H1 (cell line): ENCODE data around the gene FAM241B. TPM values are rescaled to one million over a fixed set of nuclear protein-coding genes. Genes with fewer than 3 reads are reported as not detected.

ENCODE experiments used
- CTCF ChIA-PET: fragments of 300-600 bp; sonication (Branson Sonifier 250); formaldehyde crosslinking; loops from one replicate; lab custom pipeline; 2021; ENCODE audit not compliant: partially characterized antibody; lab: Charles Lee
- POLR2A ChIA-PET: fragments of 300-600 bp; sonication (Branson Sonifier 250); formaldehyde crosslinking; loops from one replicate; lab custom pipeline; 2021; ENCODE audit warnings: inconsistent platforms; ENCODE audit not compliant: partially characterized antibody; lab: Charles Lee
- DNase-seq, 2 experiments: peaks; one replicate each; pipeline versions ENCODE4 v3.0.0 to v3.0.0-alpha.2; 2010 to 2022; ENCODE audit warnings: low spot score in 2 of 2, low read depth in 1 of 2, mixed read lengths in 1 of 2
- FAIRE-seq: peaks from 2 replicates; lab custom pipeline; 2011; peaks lifted over from hg19 to GRCh38; lab: Jason Lieb, UNC
- H2AFZ ChIP-seq: 2 replicates; pipeline ENCODE4 v1.8.1; 2012; ENCODE audit warnings: low read length, inconsistent platforms
- H2AK5ac ChIP-seq: 2 replicates; pipeline ENCODE4 v1.6.1; 2013; ENCODE audit warnings: low read depth, low read length
- H2BK120ac ChIP-seq: replicated peaks from 2 replicates; pipeline ENCODE3; 2013; ENCODE audit warnings: low read depth, low read length, inconsistent platforms
- H2BK12ac ChIP-seq: 2 replicates; pipeline ENCODE4 v1.6.1; 2013; ENCODE audit warnings: low read depth, low read length
- H2BK15ac ChIP-seq: 2 replicates; pipeline ENCODE4 v1.6.1; 2013; ENCODE audit warnings: low read length
- H2BK20ac ChIP-seq: 2 replicates; pipeline ENCODE4 v1.6.1; 2013; ENCODE audit warnings: low read length
- H2BK5ac ChIP-seq: 2 replicates; pipeline ENCODE4 v1.6.1; 2013; ENCODE audit warnings: low read depth, low read length
- H3K14ac ChIP-seq: 2 replicates; pipeline ENCODE4 v1.6.1; 2013; ENCODE audit warnings: inconsistent platforms; ENCODE audit not compliant: insufficient read length
- H3K18ac ChIP-seq: 2 replicates; pipeline ENCODE4 v1.6.1; 2013; ENCODE audit warnings: low read length; ENCODE audit errors: extremely low read depth
- H3K23ac ChIP-seq: 2 replicates; pipeline ENCODE4 v1.6.1; 2013; ENCODE audit warnings: inconsistent platforms; ENCODE audit not compliant: insufficient read length
- H3K23me2 ChIP-seq: 2 replicates; pipeline ENCODE4 v1.6.1; 2013; ENCODE audit warnings: low read depth, low read length
- H3K27ac ChIP-seq: 2 replicates; pipeline ENCODE4 v1.6.1; 2011; ENCODE audit warnings: low read depth, low read length, inconsistent platforms
- H3K27me3 ChIP-seq, 4 experiments: replicated peaks in 1 of 4; 1 replicate in 1 of 4; 2 replicates in 3 of 4; pipeline versions ENCODE4 v1.6.1 to v1.8.1; 2011 to 2013; ENCODE audit warnings: low read length in 3 of 4, mild to moderate bottlenecking in 3 of 4, inconsistent platforms in 2 of 4, mixed read lengths in 2 of 4, moderate library complexity in 1 of 4; ENCODE audit not compliant: control insufficient read depth in 3 of 4, insufficient read depth in 3 of 4; ENCODE audit errors: extremely low read depth in 1 of 4
- H3K36me3 ChIP-seq, 4 experiments: 2 replicates each; pipeline versions ENCODE4 v1.6.1 to v1.8.1; 2011 to 2013; ENCODE audit warnings: mild to moderate bottlenecking in 4 of 4, low read length in 3 of 4, moderate library complexity in 2 of 4, control low read depth in 1 of 4, inconsistent platforms in 1 of 4; ENCODE audit not compliant: insufficient read depth in 4 of 4, control insufficient read depth in 2 of 4
- H3K4ac ChIP-seq: replicated peaks from 2 replicates; pipeline ENCODE3; 2013; ENCODE audit warnings: low read length, low read depth, mixed read lengths, inconsistent platforms; ENCODE audit not compliant: insufficient read length
- H3K4me1 ChIP-seq, 4 experiments: replicated peaks in 1 of 4; 1 replicate in 1 of 4; 2 replicates in 3 of 4; pipeline versions ENCODE4 v1.6.1 to v1.8.1; 2011 to 2013; ENCODE audit warnings: low read length in 3 of 4, inconsistent platforms in 2 of 4, mixed read lengths in 1 of 4; ENCODE audit not compliant: insufficient read depth in 4 of 4, control insufficient read depth in 3 of 4
- H3K4me2 ChIP-seq, 2 experiments: 2 replicates each; pipeline versions ENCODE4 v1.6.1 to v1.8.1; 2011 to 2013; ENCODE audit warnings: low read depth in 2 of 2, low read length in 2 of 2, control low read depth in 1 of 2, inconsistent platforms in 1 of 2, mild to moderate bottlenecking in 1 of 2; ENCODE audit not compliant: insufficient read depth in 1 of 2
- H3K4me3 ChIP-seq, 4 experiments: fragments of 200-600, 300-600 bp in 1 of 4; sonication (generic), shearing (Covaris generic), sonication (Bioruptor Twin) in 1 of 4; 2 replicates each; pipeline versions ENCODE4 v1.5.1 to v1.8.1; 2011 to 2016; ENCODE audit warnings: low read length in 4 of 4, low read depth in 3 of 4, control low read depth in 2 of 4, inconsistent platforms in 2 of 4, mild to moderate bottlenecking in 2 of 4, mixed read lengths in 1 of 4, moderate library complexity in 1 of 4; ENCODE audit not compliant: insufficient read depth in 2 of 4; ENCODE audit errors: extremely low read depth in 1 of 4
- H3K56ac ChIP-seq: replicated peaks from 2 replicates; pipeline ENCODE3; 2013; ENCODE audit warnings: low read depth, mild to moderate bottlenecking, mixed read lengths, low read length, inconsistent platforms; ENCODE audit not compliant: insufficient read length
- H3K79me1 ChIP-seq: 2 replicates; pipeline ENCODE4 v1.6.1; 2013; ENCODE audit warnings: low read depth, low read length, control low read depth
- H3K79me2 ChIP-seq, 2 experiments: 2 replicates each; pipeline versions ENCODE4 v1.6.1 to v1.8.1; 2012 to 2013; ENCODE audit warnings: low read length in 2 of 2, mild to moderate bottlenecking in 2 of 2, inconsistent platforms in 1 of 2; ENCODE audit not compliant: insufficient read depth in 2 of 2, control insufficient read depth in 1 of 2
- H3K9ac ChIP-seq, 4 experiments: replicated peaks in 1 of 4; 1 replicate in 1 of 4; 2 replicates in 3 of 4; pipeline versions ENCODE4 v1.6.1 to v1.8.1; 2011 to 2013; ENCODE audit warnings: low read depth in 3 of 4, low read length in 3 of 4, control low read depth in 2 of 4, mild to moderate bottlenecking in 2 of 4, moderate library complexity in 2 of 4, inconsistent platforms in 1 of 4; ENCODE audit errors: extremely low read depth in 1 of 4
- H3K9me3 ChIP-seq, 2 experiments: 2 replicates each; pipeline versions ENCODE4 v1.6.1 to v1.8.1; 2012 to 2013; ENCODE audit warnings: mild to moderate bottlenecking in 2 of 2, moderate library complexity in 2 of 2, control low read depth in 1 of 2, inconsistent platforms in 1 of 2, low read depth in 1 of 2, low read length in 1 of 2, mixed read lengths in 1 of 2; ENCODE audit not compliant: insufficient read depth in 2 of 2
- H4K20me1 ChIP-seq, 2 experiments: replicated peaks in 1 of 2; 2 replicates each; pipeline versions ENCODE3 to v1.8.1; 2011 to 2013; ENCODE audit warnings: inconsistent platforms in 2 of 2, low read length in 2 of 2, mild to moderate bottlenecking in 1 of 2; ENCODE audit not compliant: insufficient read depth in 2 of 2, control insufficient read depth in 1 of 2
- H4K5ac ChIP-seq: 2 replicates; pipeline ENCODE4 v1.6.1; 2013; ENCODE audit warnings: low read length, low read depth, mixed read lengths, inconsistent platforms; ENCODE audit not compliant: insufficient read length
- H4K8ac ChIP-seq: 2 replicates; pipeline ENCODE4 v1.8.0; 2013; ENCODE audit warnings: mild to moderate bottlenecking, moderate library complexity, low read length, inconsistent platforms; ENCODE audit not compliant: insufficient read depth; ENCODE audit errors: extremely low read depth
- H4K91ac ChIP-seq: replicated peaks from 2 replicates; pipeline ENCODE3; 2013; ENCODE audit warnings: low read length, mixed read lengths, inconsistent platforms; ENCODE audit not compliant: insufficient read length
- BCL11A ChIP-seq, 2 experiments: IDR thresholded peaks; one replicate each; pipeline ENCODE4 v1.6.1; 2011; ENCODE audit warnings: low read depth in 2 of 2, low read length in 2 of 2, mild to moderate bottlenecking in 2 of 2
- BRCA1 ChIP-seq: IDR thresholded peaks from 2 replicates; pipeline ENCODE4 v1.6.1; 2012; ENCODE audit warnings: low read depth, low read length, improper control_type of control experiment
- CBX5 ChIP-seq: fragments of 300-800, 300-1000 bp; sonication (generic); IDR thresholded peaks from 2 replicates; pipeline ENCODE4 v1.7.1; 2016; ENCODE audit warnings: antibody characterized with exemption, low read length, low read depth
- CTBP2 ChIP-seq: IDR thresholded peaks from 2 replicates; pipeline ENCODE4 v1.7.0; 2011; ENCODE audit warnings: borderline replicate concordance, mild to moderate bottlenecking, moderate library complexity, mixed read lengths, low read length; ENCODE audit not compliant: insufficient read depth, insufficient read length
- EGR1 ChIP-seq: IDR thresholded peaks from 2 replicates; pipeline ENCODE4 v1.6.1; 2011; ENCODE audit warnings: low read depth, low read length, borderline replicate concordance
- JUN ChIP-seq: IDR thresholded peaks from 2 replicates; pipeline ENCODE4 v1.6.1; 2011; ENCODE audit warnings: low read depth, mild to moderate bottlenecking, improper control_type of control experiment, low read length
- JUND ChIP-seq: IDR thresholded peaks from 2 replicates; pipeline ENCODE4 v1.6.1; 2011; ENCODE audit warnings: mild to moderate bottlenecking, improper control_type of control experiment, low read length
- MAFK ChIP-seq: IDR thresholded peaks from 2 replicates; pipeline ENCODE4 v1.6.1; 2012; ENCODE audit warnings: low read depth, mild to moderate bottlenecking, improper control_type of control experiment, low read length
- NANOG ChIP-seq: IDR thresholded peaks from 2 replicates; pipeline ENCODE4 v1.6.1; 2011; ENCODE audit warnings: low read length, low read depth, mild to moderate bottlenecking, inconsistent platforms; ENCODE audit not compliant: insufficient read depth, poor library complexity, severe bottlenecking
- POLR2AphosphoS5 ChIP-seq: IDR thresholded peaks from 2 replicates; pipeline ENCODE4 v1.6.1; 2011; ENCODE audit warnings: low read depth, low read length
- RFX5 ChIP-seq: IDR thresholded peaks from 2 replicates; pipeline ENCODE4 v1.6.1; 2011; ENCODE audit warnings: low read depth, low read length, improper control_type of control experiment, borderline replicate concordance
- SP4 ChIP-seq: IDR thresholded peaks from 2 replicates; pipeline ENCODE4 v1.6.1; 2012; ENCODE audit warnings: low read length, inconsistent platforms
- SUZ12 ChIP-seq: fragments of 200-600 bp; sonication (generic); IDR thresholded peaks from 2 replicates; pipeline ENCODE4 v1.6.1; 2012; ENCODE audit warnings: mild to moderate bottlenecking, inconsistent platforms, low read length, moderate library complexity, mixed read lengths
- TAF1 ChIP-seq: IDR thresholded peaks from 2 replicates; pipeline ENCODE4 v1.6.1; 2011; ENCODE audit warnings: mild to moderate bottlenecking, low read depth, low read length
- TBP ChIP-seq: IDR thresholded peaks from 2 replicates; pipeline ENCODE4 v1.6.1; 2011; ENCODE audit warnings: low read depth, low read length, improper control_type of control experiment
- TCF12 ChIP-seq: IDR thresholded peaks from 2 replicates; pipeline ENCODE4 v1.6.1; 2011; ENCODE audit warnings: low read depth, mild to moderate bottlenecking, low read length
- WGBS, 2 experiments: shearing (Covaris generic) in 1 of 2; methylation state at CpG; one replicate each; pipeline versions ENCODE4 v1.1.6 to v1.1.7; 2013 to 2015; ENCODE audit warnings: low lambda C conversion rate in 2 of 2, mixed read lengths in 2 of 2, inconsistent platforms in 1 of 2, low coverage in 1 of 2, missing lambda C conversion rate in 1 of 2; ENCODE audit not compliant: insufficient replicate concordance in 2 of 2, insufficient coverage in 1 of 2, insufficient read length in 1 of 2; ENCODE audit errors: extremely low coverage in 1 of 2, missing lambda C conversion rate in 1 of 2; 5-methylcytosine and 5-hydroxymethylcytosine counted together
- polyA plus RNA-seq, 7 experiments: library from polyadenylated mRNA; depleted of rRNA in 3 of 7; stranded (reverse) in 5 of 7; unstranded in 2 of 7; fragments of >200 nt in 5 of 7; fragments of 200-250 nt in 2 of 7; gene quantifications; 1 replicate in 5 of 7; 2 replicates in 1 of 7; 4 replicates in 1 of 7; pipeline versions ENCODE4 v1.2.1 to v1.2.3, GENCODE V29; 2011 to 2013; ENCODE audit warnings: missing spikeins in 2 of 7, mixed read lengths in 2 of 7
- total RNA-seq: library from RNA; stranded (reverse); fragmentation: NEBNext Ultra II Directional; extraction: Animal tissue kit (Norgen Biotek cat#: 25700); gene quantifications from 2 replicates; pipeline ENCODE4 v1.2.1, GENCODE V29; 2021

The FAM241B gene
- total and polyA plus RNA-seq, 2 of the 8 experiments (the other 6 are each of a cell fraction or from before 2014, with no cell fraction given), result 19.3 to 30.1 TPM

DNA sequence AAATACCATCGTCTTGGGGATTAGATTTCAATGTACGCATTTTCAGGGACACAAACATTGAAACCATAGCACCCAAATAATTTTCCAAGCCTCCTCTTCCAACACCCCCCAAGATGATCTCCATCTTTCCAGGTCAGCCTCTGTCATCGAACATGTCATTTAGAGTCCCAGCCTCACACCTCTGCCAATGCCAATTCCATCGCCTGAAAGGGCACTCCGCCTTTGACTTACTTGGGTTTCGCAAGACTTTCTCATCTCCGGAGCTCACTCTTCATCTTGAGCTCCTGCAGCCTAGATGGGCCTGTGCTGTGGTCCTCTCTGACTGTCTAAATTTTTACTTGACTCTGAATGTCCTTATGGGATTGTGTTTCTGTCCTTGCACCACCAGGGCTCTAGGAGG is 10.4 kb upstream of the FAM241B start:
- peaks cover 2 to 4% of the 10 kb centered on the region in 2 experiments; a peak in 1 of 4 replicates for H3K9me3 ChIP-seq
- H3K79me1 ChIP-seq, result no peaks in the 10 kb centered on the region
- no peaks in the 10 kb centered on the region for H4K20me1 ChIP-seq
- H2AFZ ChIP-seq, result no peak overlapping the region
- H3K4me2 ChIP-seq, result no peak overlapping the region
- H2BK5ac ChIP-seq, result no peak overlapping the region
- H2BK15ac ChIP-seq, result no peak overlapping the region
- H2BK12ac ChIP-seq, result no peak overlapping the region
- H3K14ac ChIP-seq, result no peak overlapping the region
- WGBS, 2 experiments, result 79% methylated on average over 7 of the region's 7 CpGs; no CpG with 5 or more reads in 1 of the 2 experiments
- DNase-seq (no peak), FAIRE-seq (no peak)
- H3K27me3 ChIP-seq, result 0 out of 7 replicates have a peak, but pooled peaks cover 0 to 2% (median 0%) of the 10 kb centered on the region in 4 experiments
- H3K79me2 ChIP-seq, result no peaks in the 10 kb centered on the region
- no peak overlapping the region for H2BK120ac ChIP-seq
- CTCF ChIA-PET, result interaction anchor here (0.8 to 5.2 kb wide), 5 partner anchors 9 to 104 kb away, joined by 3 to 30 read pairs (median 5); no protein-coding TSS in a partner anchor
- no peaks in the 10 kb centered on the region for H3K36me3 ChIP-seq
- H3K4me3 ChIP-seq, result no peak overlapping the region
- no peak overlapping the region for H3K27ac ChIP-seq
- H3K9ac ChIP-seq, result no peak overlapping the region
- no peak overlapping the region for H3K23ac ChIP-seq
- H3K4ac ChIP-seq, result no peak overlapping the region
- H2AK5ac ChIP-seq, result no peak overlapping the region
- no peak overlapping the region for H3K18ac ChIP-seq
- H3K23me2 ChIP-seq, result no peaks in the 10 kb centered on the region
- H3K56ac ChIP-seq, result no peak overlapping the region
- no peak overlapping the region for H2BK20ac ChIP-seq
- POLR2A ChIA-PET, result interaction anchor here (0.9 kb wide), 1 partner anchor 15 kb away, joined by 3 read pairs; no protein-coding TSS in a partner anchor
- H4K8ac ChIP-seq, result no peak overlapping the region
- H4K91ac ChIP-seq, result no peak overlapping the region
- H3K4me1 ChIP-seq, result no peaks in the 10 kb centered on the region
- no peak overlapping the region for H4K5ac ChIP-seq
- TF ChIP-seq RFX5 (no peak), EGR1 (no peak), CBX5 (no peak), JUN (no peak), JUND (no peak), SP4 (no peak), SUZ12 (no peak), CTBP2 (no peak), POLR2AphosphoS5 (no peak), NANOG (no peak), BRCA1 (no peak), TBP (no peak), BCL11A (IDR thresholded peaks at IDR 0.05; ENCODE audit: low read depth in 2 of 2, low read length in 2 of 2) (no peak), TCF12 (no peak), MAFK (no peak), TAF1 (no peak)
